ENCODE results near the gene UNC13D.

UNC13D gene

GRCh38 chr17:75791254-75791653, 53.0 kb downstream of the UNC13D start:
- Histone ChIP-seq H3K27ac (no peak overlapping the region), H3K4me1 (ENCODE audit: control insufficient read depth in 1 of 2, insufficient read depth in 1 of 2, low read depth in 1 of 2, low read length in 1 of 2) (peaks cover 9 to 10% of the 10 kb centered on the region in 2 experiments), H3K9me3 (no peaks in the 10 kb centered on the region), H3K27me3 (no peaks in the 10 kb centered on the region), H3K4me3 (ENCODE audit: low read depth in 1 of 2, low read length in 1 of 2) (no peak overlapping the region), H3K36me3 (peaks cover 3% of the 10 kb centered on the region)
- no peak for TF ChIP-seq CTCF (IDR thresholded peaks at IDR 0.05)

GRCh38 chr17:75785016-75785890, 59.0 kb downstream of the UNC13D start:
- peak; percentile 13 for TF ChIP-seq CTCF (IDR thresholded peaks at IDR 0.05)
- Histone ChIP-seq H3K27me3 (no peaks in the 10 kb centered on the region), H3K9me3 (no peaks in the 10 kb centered on the region), H3K36me3 (no peaks in the 10 kb centered on the region), H3K27ac (peak overlapping the region; percentile 98), H3K4me3 (ENCODE audit: low read depth in 1 of 2, low read length in 1 of 2) (peak overlapping the region; percentile 78 to 80), H3K4me1 (ENCODE audit: control insufficient read depth in 1 of 2, insufficient read depth in 1 of 2, low read depth in 1 of 2, low read length in 1 of 2) (peaks cover 57 to 64% of the 10 kb centered on the region in 2 experiments)

- H3K4me1 ChIP-seq (ENCODE audit: control insufficient read depth in 1 of 2, insufficient read depth in 1 of 2, low read depth in 1 of 2, low read length in 1 of 2): peaks cover 62 to 68% of the 10 kb centered on the region in 2 experiments
- H3K9me3 ChIP-seq: no peaks in the 10 kb centered on the region
- peak within 1 kb of the TSS; percentile 78 to 80 for H3K4me3 ChIP-seq (ENCODE audit: low read depth in 1 of 2, low read length in 1 of 2)
- peak; percentile 59 for TF ChIP-seq CTCF (IDR thresholded peaks at IDR 0.05)
- H3K36me3 ChIP-seq: no peaks in the 10 kb centered on the region
- H3K27me3 ChIP-seq: no peaks in the 10 kb centered on the region
- peak within 1 kb of the TSS; percentile 98 for H3K27ac ChIP-seq
Measured at GRCh38 chr17:75784473-75785015, 59.7 kb downstream of the UNC13D start, which contains the start of gene UNK. Gene UNK, plus strand, starts transcription at chr17:75784806. Its CDS starts 75 bp downstream, at chr17:75784881.

GRCh38 chr17:75783803-75784472, 60.3 kb downstream of the UNC13D start:
- Histone ChIP-seq H3K4me3 (ENCODE audit: low read depth in 1 of 2, low read length in 1 of 2) (peak overlapping the region; percentile 78 to 80), H3K36me3 (peaks cover 4% of the 10 kb centered on the region), H3K9me3 (no peaks in the 10 kb centered on the region), H3K27me3 (no peaks in the 10 kb centered on the region), H3K4me1 (ENCODE audit: control insufficient read depth in 1 of 2, insufficient read depth in 1 of 2, low read depth in 1 of 2, low read length in 1 of 2) (peaks cover 62 to 68% of the 10 kb centered on the region in 2 experiments), H3K27ac (peak overlapping the region; percentile 98)
- TF ChIP-seq CTCF (IDR thresholded peaks at IDR 0.05): no peak

- H3K9me3 ChIP-seq: no peaks in the 10 kb centered on the region
- H3K36me3 ChIP-seq: peaks cover 11% of the 10 kb centered on the region
- H3K27ac ChIP-seq: peak overlapping the region; percentile 98
- no peaks in the 10 kb centered on the region for H3K27me3 ChIP-seq
- TF ChIP-seq CTCF (IDR thresholded peaks at IDR 0.05): peak; percentile 63
- peak overlapping the region; percentile 78 to 80 for H3K4me3 ChIP-seq (ENCODE audit: low read depth in 1 of 2, low read length in 1 of 2)
- peaks cover 66 to 68% of the 10 kb centered on the region in 2 experiments for H3K4me1 ChIP-seq (ENCODE audit: control insufficient read depth in 1 of 2, insufficient read depth in 1 of 2, low read depth in 1 of 2, low read length in 1 of 2)
Measured at GRCh38 chr17:75783069-75783783, 61.0 kb downstream of the UNC13D start.
